K562 (cell line): ENCODE results near the gene PRKAG2. TPM values are rescaled to one million over a fixed set of nuclear protein-coding genes. Genes with fewer than 3 reads are reported as not detected.
"Not testable (repeated sequence)": the region's sequence is repeated elsewhere in the genome, so short reads cannot be mapped to it uniquely, and the experiment has no call there.

Experiments
- ATAC-seq: fragments of 200-7000 bp; cut with Tn5 transposase; 3 replicates; pipeline ENCODE4 v1.9.1; 2020; ENCODE audit warnings: moderate library complexity
- BruUV-seq: library from RNA; stranded (reverse); fragments of 400-500 nt; replicated peaks from 2 replicates; lab custom pipeline; 2021; lab: Mats Ljungman, UMichigan
- CTCF ChIA-PET: fragments of 300-600 bp; formaldehyde crosslinking; extraction: SDS; loops from one replicate; lab custom pipeline; 2021; ENCODE audit warnings: low intra/inter-chr PET ratio; lab: Yijun Ruan, JAX
- POLR2A ChIA-PET: fragments of 300-600, 350-650 bp; sonication (Branson Sonifier 250); formaldehyde crosslinking; extraction: SDS; loops from one replicate; lab custom pipeline; 2021; ENCODE audit warnings: antibody characterized with exemption, inconsistent platforms; lab: Yijun Ruan, JAX
- DNase-seq, 4 experiments: peaks; one replicate each; pipeline versions ENCODE4 v3.0.0 to v3.0.0-alpha.2; 2011 to 2018; ENCODE audit warnings: low spot score in 3 of 4, mixed read lengths in 3 of 4; ENCODE audit errors: extremely low read depth in 1 of 4
- FAIRE-seq: peaks from 2 replicates; lab custom pipeline; 2011; peaks lifted over from hg19 to GRCh38; lab: Jason Lieb, UNC
- H2AFZ ChIP-seq: 2 replicates; pipeline ENCODE4 v1.6.0; 2011; ENCODE audit warnings: low read depth, low read length, control low read depth, inconsistent platforms
- H3K27ac ChIP-seq: fragments of 200-600 bp; 3 replicates; pipeline ENCODE4 v1.8.0; 2011; ENCODE audit warnings: low read depth, mild to moderate bottlenecking, control low read depth, inconsistent platforms, low read length, moderate library complexity, mixed read lengths; ENCODE audit errors: extremely low read depth
- H3K27me3 ChIP-seq, 2 experiments: fragments of 300-600 bp in 1 of 2; 2 replicates in 1 of 2; 3 replicates in 1 of 2; pipeline versions ENCODE4 v1.6.0 to v1.8.0; 2011; ENCODE audit warnings: inconsistent platforms in 2 of 2, low read length in 2 of 2, mild to moderate bottlenecking in 1 of 2, mixed read lengths in 1 of 2, moderate library complexity in 1 of 2; ENCODE audit not compliant: control insufficient read depth in 2 of 2, insufficient read depth in 2 of 2
- H3K36me3 ChIP-seq: fragments of 300-600 bp; 3 replicates; pipeline ENCODE4 v1.8.0; 2011; ENCODE audit warnings: mild to moderate bottlenecking, low read length, inconsistent platforms; ENCODE audit not compliant: control insufficient read depth, insufficient read depth
- H3K4me1 ChIP-seq, 2 experiments: fragments of 200-600 bp in 1 of 2; replicated peaks in 1 of 2; 2 replicates in 1 of 2; 3 replicates in 1 of 2; pipeline versions ENCODE4 v1.5.1 to v1.8.0; 2011; ENCODE audit warnings: inconsistent platforms in 2 of 2, low read length in 2 of 2, mild to moderate bottlenecking in 1 of 2, mixed read lengths in 1 of 2, moderate library complexity in 1 of 2; ENCODE audit not compliant: control insufficient read depth in 2 of 2, insufficient read depth in 2 of 2
- H3K4me2 ChIP-seq: 2 replicates; pipeline ENCODE4 v1.6.1; 2011; ENCODE audit warnings: low read length, control low read depth, inconsistent platforms, mixed read lengths; ENCODE audit not compliant: insufficient read depth
- H3K4me3 ChIP-seq: fragments of 200-600 bp; sonication (generic), shearing (Covaris generic); 2 replicates; pipeline ENCODE4 v1.5.1; 2016; ENCODE audit warnings: control low read depth, inconsistent platforms
- H3K79me2 ChIP-seq: fragments of 200-600 bp; 3 replicates; pipeline ENCODE4 v1.8.0; 2011; ENCODE audit warnings: low read length, inconsistent platforms; ENCODE audit not compliant: control insufficient read depth, insufficient read depth
- H3K9ac ChIP-seq, 2 experiments: 2 replicates each; pipeline versions ENCODE4 v1.6.0 to v1.6.1; 2011; ENCODE audit warnings: low read depth in 2 of 2, low read length in 2 of 2, control low read depth in 1 of 2, inconsistent platforms in 1 of 2, mild to moderate bottlenecking in 1 of 2, mixed read lengths in 1 of 2; ENCODE audit not compliant: insufficient read depth in 1 of 2
- H3K9me1 ChIP-seq: one replicate; pipeline ENCODE4 v1.6.0; 2011; ENCODE audit warnings: inconsistent platforms, mild to moderate bottlenecking, low read length, moderate library complexity; ENCODE audit not compliant: control insufficient read depth, insufficient read depth
- H3K9me3 ChIP-seq: replicated peaks from 2 replicates; pipeline ENCODE4 v1.5.1; 2011; ENCODE audit warnings: low read depth, low read length, inconsistent platforms; ENCODE audit not compliant: control insufficient read depth, insufficient read depth
- H4K20me1 ChIP-seq: replicated peaks from 2 replicates; pipeline ENCODE4 v1.6.1; 2011; ENCODE audit warnings: low read length, inconsistent platforms, mixed read lengths; ENCODE audit not compliant: control insufficient read depth, insufficient read depth
- ARHGAP35 ChIP-seq: fragments of 450-650 bp; IDR thresholded peaks from 2 replicates; pipeline ENCODE4 v1.6.1; 2018; ENCODE audit not compliant: partially characterized antibody
- ARID2 ChIP-seq: fragments of 450-650 bp; IDR thresholded peaks from 2 replicates; pipeline ENCODE4 v1.6.1; 2017; ENCODE audit warnings: antibody characterized with exemption, mild to moderate bottlenecking
- ASH1L ChIP-seq: fragments of 450-650 bp; IDR thresholded peaks from 2 replicates; pipeline ENCODE4 v1.6.1; 2018; ENCODE audit warnings: borderline replicate concordance, mild to moderate bottlenecking, low read depth; ENCODE audit not compliant: partially characterized antibody
- CBFA2T2 ChIP-seq: fragments of 450-650 bp; conservative IDR thresholded peaks from 2 replicates; pipeline ENCODE4 v1.6.1; 2017; ENCODE audit warnings: mild to moderate bottlenecking
- ELF2 ChIP-seq: fragments of 250-450 bp; sonication (Bioruptor Pico); IDR thresholded peaks from 2 replicates; pipeline ENCODE4 v1.5.0; 2021; ENCODE audit warnings: mild to moderate bottlenecking
- MNT ChIP-seq, 2 experiments: fragments of 450-650 bp; conservative IDR thresholded peaks; 2 replicates each; pipeline ENCODE4 v1.6.1; 2017; ENCODE audit warnings: mild to moderate bottlenecking in 2 of 2, moderate library complexity in 2 of 2
- SAFB2 ChIP-seq: fragments of 200-400 bp; formaldehyde crosslinking; IDR thresholded peaks from 2 replicates; pipeline ENCODE4 v1.6.1; 2018; ENCODE audit warnings: borderline replicate concordance, low read length, low read depth, moderate library complexity; ENCODE audit not compliant: severe bottlenecking
- THRAP3 ChIP-seq: fragments of 450-650 bp; IDR thresholded peaks from 2 replicates; pipeline ENCODE4 v1.6.1; 2016; ENCODE audit warnings: mild to moderate bottlenecking, inconsistent platforms, borderline replicate concordance
- ZNF12 ChIP-seq: sonication (generic); formaldehyde crosslinking; IDR thresholded peaks from 2 replicates; pipeline ENCODE4 v1.4.0; 2020; ENCODE audit warnings: mild to moderate bottlenecking, missing genetic modification reagents
- ZNF184 ChIP-seq: sonication (generic); formaldehyde crosslinking; IDR thresholded peaks from 2 replicates; pipeline ENCODE4 v1.5.0; 2020; ENCODE audit warnings: missing genetic modification reagents
- ZNF384 ChIP-seq: IDR thresholded peaks from 2 replicates; pipeline ENCODE4 v1.6.1; 2012; ENCODE audit warnings: low read depth, low read length, improper control_type of control experiment
- ZNF551 ChIP-seq: fragments of 250-450 bp; sonication (Bioruptor Pico); IDR thresholded peaks from 2 replicates; pipeline ENCODE4 v1.5.0; 2021; ENCODE audit warnings: mild to moderate bottlenecking, moderate library complexity
- WGBS: fragments of 100-300 bp; shearing (Covaris generic); methylation state at CpG from one replicate; pipeline ENCODE4 v1.1.6; 2016; ENCODE audit warnings: low coverage, mixed read lengths; ENCODE audit not compliant: insufficient coverage; ENCODE audit errors: missing lambda C conversion rate; 5-methylcytosine and 5-hydroxymethylcytosine counted together
- in situ Hi-C: fragments of 300-500 bp; cut with MboI; formaldehyde crosslinking; loops from 4 replicates; pipeline ENCODE4 v1.15.0; 2018; ENCODE audit warnings: inconsistent platforms, mixed read lengths
- intact Hi-C: fragments of 100-400 bp; cut with micrococcal nuclease; formaldehyde crosslinking; loops from 2 replicates; pipeline ENCODE4 v1.14.2; 2022
- polyA plus RNA-seq, 8 experiments: library from polyadenylated mRNA; depleted of rRNA in 4 of 8; stranded (reverse) in 5 of 8; unstranded in 3 of 8; fragments of >200 nt; fragmentation: Nextera tagmentation in 2 of 8; fragmentation: Illumina TruSeq in 1 of 8; extraction: Ambion mirVana in 2 of 8; extraction: Trizol in 1 of 8; gene quantifications; 2 replicates each; pipeline versions ENCODE4 v1.2.1 to v1.2.3, GENCODE V29; 2011 to 2014; ENCODE audit warnings: inconsistent platforms in 1 of 8, missing spikeins in 1 of 8
- total RNA-seq, 7 experiments: library from RNA; depleted of rRNA in 6 of 7; stranded (reverse); fragments of >200 nt in 6 of 7; fragmentation: Illumina TruSeq in 2 of 7; extraction: Trizol in 2 of 7; gene quantifications; 2 replicates each; pipeline versions ENCODE4 v1.2.1 to v1.2.3, GENCODE V29; 2011 to 2021; ENCODE audit warnings: low replicate concordance in 1 of 7

The PRKAG2 gene
- total and polyA plus RNA-seq, 9 of the 15 experiments (the other 6 are each of a cell fraction or from before 2014, with no cell fraction given), result 0.99 to 5.6 (median 3.3) TPM

DNA sequence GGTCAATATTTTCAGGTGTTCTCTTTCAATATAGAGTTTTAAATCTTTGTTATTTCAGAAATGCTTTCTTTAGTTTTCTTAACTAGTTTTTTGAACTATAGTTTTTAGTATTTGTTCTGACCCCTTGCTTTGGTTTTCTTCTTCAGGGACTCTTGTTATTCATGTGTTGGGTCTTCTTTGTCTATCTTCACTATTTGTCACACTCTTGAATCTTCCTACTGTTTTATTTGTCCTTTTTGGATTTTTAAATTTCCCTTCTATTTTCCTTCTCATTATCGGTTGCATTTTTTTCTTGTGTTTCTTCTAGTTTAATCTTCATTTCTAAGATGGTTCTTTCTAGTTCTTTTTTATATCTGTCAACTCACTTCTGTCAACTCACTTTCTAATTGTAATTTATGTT lies 37.1 kb upstream of the PRKAG2 start:
- Histone ChIP-seq H3K4me3 (no peak overlapping the region), H3K9ac (no peak overlapping the region), H3K4me2 (no peak overlapping the region), H3K79me2 (no peaks in the 10 kb centered on the region), H3K27ac (no peak overlapping the region), H4K20me1 (no peaks in the 10 kb centered on the region), H2AFZ (no peak overlapping the region), H3K36me3 (no peaks in the 10 kb centered on the region), H3K27me3 (peaks cover 30 to 36% of the 10 kb centered on the region in 2 experiments; a peak in 4 of 5 replicates), H3K9me3 (no peaks in the 10 kb centered on the region), H3K9me1 (no peaks in the 10 kb centered on the region), H3K4me1 (no peaks in the 10 kb centered on the region)
- TF ChIP-seq MNT (conservative IDR thresholded peaks at IDR 0.05) (no peak), THRAP3 (no peak), ZNF551 (no peak), ARHGAP35 (no peak), SAFB2 (no peak), ZNF184 (CRISPR knock-in tag) (no peak), ASH1L (no peak), ELF2 (CRISPR knock-in tag) (no peak), ZNF384 (no peak), ARID2 (no peak), CBFA2T2 (no peak), ZNF12 (CRISPR knock-in tag) (no peak)
- CTCF ChIA-PET, result no interaction called here
- POLR2A ChIA-PET, result interaction anchor here (0.5 kb wide), 1 partner anchor 66 kb away, joined by 3 read pairs; no protein-coding TSS in a partner anchor
- in situ Hi-C loops, result no loop called here
- no TSS peak for BruUV-seq
- WGBS, result 0% methylated on average over 1 of the region's 1 CpG
- DNase-seq (no peak), ATAC-seq (no peak), FAIRE-seq (no peak)
- intact Hi-C loops, result no loop called here

DNA sequence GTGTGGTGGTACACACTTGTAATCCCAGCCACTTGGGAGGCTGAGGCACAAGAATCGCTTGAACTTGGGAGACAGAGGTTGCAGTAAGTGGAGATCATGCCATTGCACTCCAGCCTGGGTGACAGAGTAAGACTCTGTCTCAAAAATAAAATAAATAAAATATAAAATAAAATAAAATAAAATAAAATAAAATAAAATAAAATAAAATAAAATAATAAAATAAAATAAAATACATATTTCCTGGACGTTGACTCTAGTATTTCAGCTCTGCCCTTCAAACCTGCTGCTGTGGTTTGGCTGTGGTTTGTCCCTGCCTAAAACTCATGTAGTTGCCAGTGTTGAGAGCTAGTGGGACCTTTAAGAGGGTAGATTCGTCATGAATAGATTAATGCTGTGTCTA lies 33.7 kb upstream of the PRKAG2 start:
- H3K4me2 ChIP-seq, DNase-seq, intact Hi-C loops, in situ Hi-C loops, H3K4me1 ChIP-seq, H3K9ac ChIP-seq, H3K9me3 ChIP-seq, ATAC-seq, H4K20me1 ChIP-seq, H3K4me3 ChIP-seq, H3K36me3 ChIP-seq, H2AFZ ChIP-seq, H3K27ac ChIP-seq, H3K9me1 ChIP-seq, FAIRE-seq, CTCF ChIA-PET, H3K79me2 ChIP-seq, BruUV-seq: not testable (repeated sequence)
- WGBS, result 3% methylated on average over 3 of the region's 3 CpGs
- H3K27me3 ChIP-seq, result peaks cover 16% of the 10 kb centered on the region in 2 experiments; a peak in 3 of 5 replicates
- POLR2A ChIA-PET, result interaction anchor here (0.7 kb wide), 1 partner anchor 480 kb away, joined by 3 read pairs; no protein-coding TSS in a partner anchor
